ENCODE measurements around the gene TOR2A. TPM values are rescaled to one million over a fixed set of nuclear protein-coding genes. Genes with fewer than 3 reads are reported as not detected.
A peak's percentile ranks its signal among the peaks of the same experiment; 100 is the strongest.

The TOR2A gene
- total RNA-seq, 2 donors from 2014 or later: 15.7 to 16.7 TPM

DNA sequence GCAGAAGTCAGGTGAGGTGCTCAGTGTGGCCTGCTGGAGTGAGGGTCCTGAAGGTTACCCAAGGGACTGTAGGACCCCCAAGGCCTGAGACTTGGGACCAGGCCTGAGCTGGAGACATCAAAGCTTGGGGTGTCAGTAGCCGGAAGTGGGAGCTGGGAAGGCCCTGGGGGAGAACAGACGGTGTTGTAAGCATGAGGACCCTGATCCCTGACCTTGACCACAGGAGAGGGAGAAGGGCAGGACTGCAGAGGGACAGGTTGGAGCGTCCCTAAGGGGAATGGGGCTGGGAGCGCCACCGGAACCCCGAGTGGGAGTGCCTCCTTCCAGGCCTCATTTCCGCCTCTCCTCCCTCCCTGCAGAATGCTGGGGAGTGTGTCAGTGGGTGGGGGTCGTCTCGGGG lies 18.7 kb downstream of the TOR2A start:
- Mint-ChIP-seq H3K27ac (peak overlapping the region; percentile 93), H3K36me3 (ENCODE audit: low read depth) (no peaks in the 10 kb centered on the region), H3K9me3 (no peaks in the 10 kb centered on the region), H3K4me1 (peaks cover 7% of the 10 kb centered on the region), H3K27me3 (ENCODE audit: insufficient read depth) (peaks cover 2% of the 10 kb centered on the region), H3K4me3 (peak overlapping the region; percentile 90)
- Histone ChIP-seq H3K27me3 (ENCODE audit: control insufficient read depth, insufficient read depth, low read length, poor library complexity, severe bottlenecking) (no peaks in the 10 kb centered on the region), H3K4me3 (ENCODE audit: low read length) (peak overlapping the region; percentile 83), H3K36me3 (ENCODE audit: control insufficient read depth, insufficient read depth, low read length) (no peaks in the 10 kb centered on the region), H3K27ac (ENCODE audit: low read depth, low read length) (no peak overlapping the region), H3K9ac (ENCODE audit: extremely low read depth, low read length, poor library complexity, severe bottlenecking) (no peak overlapping the region), H3K9me3 (ENCODE audit: control insufficient read depth, low read length) (no peaks in the 10 kb centered on the region), H3K4me1 (ENCODE audit: control insufficient read depth, insufficient read depth, low read length) (no peaks in the 10 kb centered on the region)
- DNase-seq: no peak
- WGBS, 2 experiments (ENCODE audit: insufficient coverage in 1 of 2, insufficient read length in 1 of 2): 84 to 94% methylated on average over 4 to 9 of the region's 9 CpGs
- no peak for TF ChIP-seq CTCF (conservative IDR thresholded peaks at IDR 0.05)

- peaks cover 12% of the 10 kb centered on the region for H3K4me1 Mint-ChIP-seq
- TF ChIP-seq CTCF (conservative IDR thresholded peaks at IDR 0.05): no peak
- H3K27me3 Mint-ChIP-seq (ENCODE audit: insufficient read depth): peaks cover 2% of the 10 kb centered on the region
- 7% methylated on average over 55 to 65 of the region's 65 CpGs for WGBS, 2 experiments (ENCODE audit: insufficient coverage in 1 of 2, insufficient read length in 1 of 2)
- no peak within 1 kb of the TSS for H3K27ac ChIP-seq (ENCODE audit: low read depth, low read length)
- H3K9ac ChIP-seq (ENCODE audit: extremely low read depth, low read length, poor library complexity, severe bottlenecking): peak within 1 kb of the TSS; percentile 58
- no peaks in the 10 kb centered on the region for H3K9me3 Mint-ChIP-seq
- peak; percentile 99 for DNase-seq
- no peaks in the 10 kb centered on the region for H3K36me3 ChIP-seq (ENCODE audit: control insufficient read depth, insufficient read depth, low read length)
- H3K27ac Mint-ChIP-seq: peak within 1 kb of the TSS; percentile 93
- H3K36me3 Mint-ChIP-seq (ENCODE audit: low read depth): no peaks in the 10 kb centered on the region
- H3K9me3 ChIP-seq (ENCODE audit: control insufficient read depth, low read length): no peaks in the 10 kb centered on the region
- peak within 1 kb of the TSS; percentile 83 for H3K4me3 ChIP-seq (ENCODE audit: low read length)
- peak within 1 kb of the TSS; percentile 90 for H3K4me3 Mint-ChIP-seq
- no peaks in the 10 kb centered on the region for H3K27me3 ChIP-seq (ENCODE audit: control insufficient read depth, insufficient read depth, low read length, poor library complexity, severe bottlenecking)
- H3K4me1 ChIP-seq (ENCODE audit: control insufficient read depth, insufficient read depth, low read length): no peaks in the 10 kb centered on the region
Measured at GRCh38 chr9:127715470-127716337, 19.4 kb downstream of the TOR2A start, which contains the start of the genes PTRH1 and TTC16. PTRH1 (minus strand) TSS chr9:127715663; CDS start chr9:127715639, 24 bp downstream. TTC16 (plus strand) TSS chr9:127716079; CDS start chr9:127716146, 67 bp downstream.

DNA sequence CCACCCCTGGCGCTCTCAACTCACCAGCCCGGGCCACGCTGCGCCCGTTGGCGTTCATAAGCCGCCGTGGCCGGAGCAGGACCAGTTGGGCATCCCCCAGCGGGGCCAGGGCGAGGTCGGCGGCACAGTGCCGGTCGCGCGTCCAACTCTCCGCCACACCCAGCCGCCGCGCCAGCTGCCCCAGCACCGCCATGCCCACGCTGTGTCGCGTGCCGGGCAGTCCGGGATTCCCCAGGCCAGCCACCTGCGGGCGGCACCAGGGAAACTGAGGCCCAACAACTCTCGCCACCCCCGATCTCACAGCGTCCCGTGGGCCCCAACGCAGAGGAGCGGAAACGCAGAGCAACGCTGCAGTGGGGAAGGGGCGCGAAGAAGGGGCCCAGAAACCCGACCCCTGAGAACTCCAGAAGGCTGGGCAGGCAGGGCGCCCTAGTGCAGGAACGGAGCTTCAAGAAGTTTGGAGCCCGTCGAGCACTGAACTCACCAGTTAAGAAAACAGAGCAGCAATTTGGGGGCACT lies 20.1 kb downstream of the TOR2A start:
- H3K9me3 ChIP-seq (ENCODE audit: control insufficient read depth, low read length): no peaks in the 10 kb centered on the region
- no peaks in the 10 kb centered on the region for H3K27me3 ChIP-seq (ENCODE audit: control insufficient read depth, insufficient read depth, low read length, poor library complexity, severe bottlenecking)
- Mint-ChIP-seq H3K27me3 (ENCODE audit: insufficient read depth) (peaks cover 2% of the 10 kb centered on the region), H3K4me3 (peak overlapping the region; percentile 90), H3K9me3 (no peaks in the 10 kb centered on the region), H3K36me3 (ENCODE audit: low read depth) (no peaks in the 10 kb centered on the region), H3K27ac (peak overlapping the region; percentile 93), H3K4me1 (peaks cover 12% of the 10 kb centered on the region)
- WGBS, 2 experiments (ENCODE audit: insufficient coverage in 1 of 2, insufficient read length in 1 of 2): 1 to 3% methylated on average over 27 to 44 of the region's 44 CpGs
- DNase-seq: peak; percentile 59
- no peak for TF ChIP-seq CTCF (conservative IDR thresholded peaks at IDR 0.05)
- peak overlapping the region; percentile 83 for H3K4me3 ChIP-seq (ENCODE audit: low read length)
- peak overlapping the region; percentile 58 for H3K9ac ChIP-seq (ENCODE audit: extremely low read depth, low read length, poor library complexity, severe bottlenecking)
- H3K4me1 ChIP-seq (ENCODE audit: control insufficient read depth, insufficient read depth, low read length): no peaks in the 10 kb centered on the region
- H3K27ac ChIP-seq (ENCODE audit: low read depth, low read length): no peak overlapping the region
- no peaks in the 10 kb centered on the region for H3K36me3 ChIP-seq (ENCODE audit: control insufficient read depth, insufficient read depth, low read length)
